HS-5 (cell line): Measurements from ENCODE around the gene MORN1.
"Not testable (repeated sequence)": the region's sequence is repeated elsewhere in the genome, so short reads cannot be mapped to it uniquely, and the experiment has no call there.

ENCODE experiments used
- DNase-seq: peaks from one replicate; pipeline ENCODE4 v3.0.0-alpha.2; 2012; ENCODE audit warnings: low read depth

Gene MORN1

DNA sequence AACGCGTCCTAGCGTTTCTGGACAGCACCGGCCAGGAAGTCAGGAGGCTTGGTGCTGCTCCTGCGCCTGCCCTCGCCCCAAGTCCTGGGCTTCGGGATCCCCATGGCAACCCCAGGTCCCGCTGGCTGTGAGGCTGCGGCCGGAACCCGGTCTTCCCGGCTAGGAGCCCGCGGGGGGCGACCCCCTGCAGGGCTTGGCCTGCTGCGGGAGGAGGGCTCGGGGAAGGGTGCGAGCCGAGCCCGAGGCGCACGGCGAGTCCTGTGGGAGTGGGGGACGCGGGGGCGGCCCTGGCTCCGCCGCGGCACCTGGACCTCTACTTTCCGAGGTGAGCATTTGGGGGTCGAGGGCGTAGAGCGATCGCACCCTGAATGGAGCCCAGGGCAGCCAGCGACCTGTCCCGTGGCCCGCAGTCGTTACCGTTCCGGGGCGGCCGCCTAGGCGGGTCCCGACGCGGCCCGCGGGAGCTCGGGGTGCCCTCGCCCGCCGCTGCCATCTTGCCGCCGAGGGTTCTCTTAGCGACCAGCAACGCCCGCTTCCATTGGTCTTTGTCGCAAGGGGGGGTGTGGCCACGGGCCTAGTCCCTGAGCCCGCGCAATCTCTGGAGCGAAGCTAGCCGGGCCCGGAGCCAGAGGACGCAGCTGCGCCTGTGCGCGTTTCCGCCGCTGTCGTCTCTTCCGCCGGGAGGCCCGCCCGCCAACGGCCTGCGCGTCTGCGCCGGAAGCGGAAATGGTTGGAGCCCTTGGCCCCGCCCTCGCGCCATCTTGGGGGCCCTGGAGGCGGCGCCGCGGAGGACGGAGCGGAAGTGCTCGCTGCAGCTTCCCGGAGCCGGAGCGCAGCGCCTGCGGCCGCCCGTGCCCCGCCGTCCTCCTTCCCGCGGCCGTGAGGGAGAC lies at the start of gene MORN1, which contains the start of gene RER1:
MORN1 (minus strand) TSS at position 514 of the 890 bp plus-strand sequence; CDS start at position 493, 21 bp downstream.
RER1 (plus strand) TSS at position 801 of the 890 bp plus-strand sequence. CDS start 3,950 bp downstream, outside the sequence.
- peak; percentile 89 for DNase-seq

DNA sequence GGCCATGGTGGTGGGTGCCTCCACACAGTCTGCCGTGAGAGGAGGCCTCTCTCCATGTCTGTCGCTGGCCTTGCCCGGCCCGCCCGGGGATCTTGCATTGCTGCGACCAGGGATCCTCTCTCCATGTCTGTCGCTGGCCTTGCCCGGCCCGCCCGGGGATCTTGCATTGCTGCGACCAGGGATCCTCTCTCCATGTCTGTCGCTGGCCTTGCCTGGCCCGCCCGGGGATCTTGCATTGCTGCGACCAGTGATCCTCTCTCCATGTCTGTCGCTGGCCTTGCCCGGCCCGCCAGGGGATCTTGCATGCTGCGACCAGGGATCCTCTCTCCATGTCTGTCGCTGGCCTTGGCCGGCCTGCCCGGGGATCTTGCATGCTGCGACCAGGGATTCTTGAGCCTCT lies 49.0 kb upstream of the MORN1 start:
- not testable (repeated sequence) for DNase-seq

DNA sequence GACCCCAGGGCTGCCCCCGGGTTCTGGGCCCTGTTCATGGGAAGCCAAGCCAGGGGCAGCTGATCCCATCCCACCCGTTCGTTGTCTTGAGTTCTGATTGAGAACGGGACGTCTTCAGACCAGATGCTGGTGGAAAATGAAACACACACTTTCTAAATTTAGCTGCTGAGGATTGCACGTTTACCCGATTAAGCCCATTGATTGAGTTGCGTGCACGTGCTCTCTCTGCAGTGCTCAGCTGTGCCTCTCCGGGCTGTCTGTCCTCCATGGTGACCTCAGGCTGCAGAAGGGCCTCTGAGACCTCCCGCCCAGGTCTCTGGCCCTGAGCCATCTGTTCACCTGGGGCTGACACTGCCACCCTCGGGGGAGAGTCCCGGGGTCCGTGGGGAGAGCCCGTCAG lies 48.0 kb upstream of the MORN1 start:
- DNase-seq = no peak

DNA sequence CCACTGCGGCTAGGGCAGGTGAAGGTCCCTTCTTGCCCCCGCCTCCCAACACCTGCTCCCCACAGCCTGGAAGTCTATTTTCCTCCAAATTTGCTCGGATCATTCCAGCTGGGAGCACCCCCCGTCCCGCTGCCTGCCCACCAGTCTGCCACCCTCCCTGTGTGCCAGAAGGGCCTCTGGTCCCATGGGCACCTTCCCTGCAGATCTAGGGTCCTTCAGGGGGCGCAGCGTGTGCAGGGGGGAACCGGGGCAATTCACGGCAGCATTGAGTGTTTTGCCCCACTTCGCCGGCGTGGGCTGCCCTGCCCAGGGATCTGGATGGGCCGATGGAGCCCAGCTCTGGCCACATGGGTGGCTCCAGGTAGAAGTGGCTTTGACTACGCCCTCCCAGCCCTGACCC lies 47.3 kb upstream of the MORN1 start:
- no peak for DNase-seq

- DNase-seq = no peak
Observed at GRCh38 chr1:2438038-2438437, 46.7 kb upstream of the MORN1 start.

DNA sequence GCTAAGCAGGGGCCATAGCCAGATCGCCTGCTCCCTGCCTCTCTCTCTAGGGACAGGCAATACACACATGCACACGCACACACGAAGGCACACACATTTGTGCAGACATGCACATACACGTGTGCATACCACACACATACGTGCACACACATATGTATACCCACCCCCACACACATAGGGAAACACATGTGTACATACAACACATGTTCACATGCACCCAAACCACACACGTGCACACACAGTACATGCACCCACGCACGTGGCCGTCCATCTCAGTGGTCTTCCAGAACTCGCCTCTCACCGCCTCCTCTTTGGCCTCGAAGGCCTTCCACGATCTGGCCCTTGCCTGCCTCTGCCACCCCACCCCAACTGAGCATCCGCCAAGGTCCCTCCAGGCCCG lies 46.3 kb upstream of the MORN1 start:
- no peak for DNase-seq

- DNase-seq = no peak
Observed at GRCh38 chr1:2436876-2437275, 45.5 kb upstream of the MORN1 start.

GRCh38 chr1:2435746-2436355 lies 44.5 kb upstream of the MORN1 start:
- no peak for DNase-seq

GRCh38 chr1:2435091-2435490 lies 43.7 kb upstream of the MORN1 start:
- DNase-seq = no peak

- DNase-seq = no peak
Observed at GRCh38 chr1:2433936-2434655, 42.7 kb upstream of the MORN1 start.

DNA sequence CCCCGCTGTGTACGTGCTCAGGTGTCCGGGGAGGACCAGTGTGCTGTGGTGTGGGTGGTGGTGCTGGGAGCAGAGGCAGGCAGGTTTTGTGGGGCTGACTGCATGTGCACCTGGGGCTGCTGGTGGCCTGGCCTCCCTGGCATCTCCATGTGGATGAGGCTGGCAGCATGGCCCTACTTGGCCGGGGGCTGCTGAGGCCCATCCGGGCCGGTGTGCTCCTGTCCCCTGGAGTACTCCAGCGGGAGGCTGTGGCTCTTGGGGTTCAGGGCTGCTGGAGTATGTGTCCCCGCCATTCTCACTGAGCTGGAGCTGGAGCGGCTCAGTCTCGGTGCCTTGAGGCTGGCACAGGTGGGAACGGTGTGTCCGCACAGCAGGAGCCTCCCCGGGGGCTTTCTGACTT lies 41.8 kb upstream of the MORN1 start:
- DNase-seq = no peak

DNA sequence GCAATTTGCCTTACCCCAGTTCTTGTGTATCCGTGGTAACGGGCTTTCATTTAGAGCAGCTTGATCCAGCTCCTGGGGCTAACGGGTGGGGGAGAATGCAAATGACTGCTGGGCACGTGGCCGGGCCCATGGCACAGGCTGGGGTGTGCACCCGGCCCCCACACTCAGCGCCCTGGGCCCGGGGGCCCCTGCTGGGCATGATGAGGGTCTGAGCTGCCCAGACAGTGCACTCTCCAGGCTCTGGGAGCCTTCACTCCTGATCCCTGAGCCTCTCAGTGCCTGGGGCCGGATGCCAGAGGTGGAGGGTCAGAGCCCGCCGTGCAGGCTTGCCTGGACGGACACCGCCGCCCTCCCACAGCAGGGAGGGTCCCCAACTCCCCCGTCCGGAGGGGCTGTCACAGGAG lies 41.1 kb upstream of the MORN1 start:
- no peak for DNase-seq

DNA sequence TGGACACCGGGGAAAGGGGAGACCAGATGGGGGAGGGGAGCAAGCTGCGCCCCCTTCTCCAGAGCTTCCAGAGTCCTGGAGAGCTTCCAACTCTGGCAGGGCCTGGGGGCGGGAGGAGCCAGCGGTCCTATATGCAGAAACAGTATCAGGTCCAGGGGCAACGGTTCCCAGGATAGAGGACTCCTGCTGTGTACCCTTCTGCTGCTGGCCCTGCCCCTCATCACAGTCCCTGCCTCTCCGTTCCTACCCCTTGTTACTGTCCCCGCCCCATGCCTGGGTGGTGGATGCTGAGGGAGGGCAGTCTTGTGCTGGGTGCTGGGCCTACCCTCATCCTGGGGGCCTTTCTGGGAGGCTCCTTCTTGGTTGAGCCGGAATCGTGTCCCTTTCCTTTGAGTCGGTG lies 40.2 kb upstream of the MORN1 start:
- DNase-seq = no peak

- DNase-seq = no peak
Observed at GRCh38 chr1:2431103-2431502, 39.7 kb upstream of the MORN1 start.

DNA sequence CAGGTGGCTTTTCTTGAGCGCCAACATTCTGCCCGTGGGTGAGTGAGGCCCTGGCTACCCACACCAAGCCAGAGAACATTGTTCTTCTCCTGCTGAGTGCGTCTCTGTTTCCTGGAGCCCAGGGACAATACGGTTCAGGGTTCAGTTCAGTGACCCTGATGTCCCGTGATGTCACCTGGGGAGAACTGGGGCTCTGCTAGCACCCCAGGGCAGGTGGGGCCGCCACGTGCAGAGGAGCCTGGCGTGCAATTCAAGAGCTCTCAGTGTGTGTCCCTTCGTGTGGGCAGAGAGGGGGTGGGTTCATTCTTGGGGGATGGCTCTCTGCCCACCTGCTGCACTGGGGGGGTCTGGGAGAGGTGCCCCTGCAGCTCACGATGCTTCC lies 39.2 kb upstream of the MORN1 start:
- DNase-seq = no peak

DNA sequence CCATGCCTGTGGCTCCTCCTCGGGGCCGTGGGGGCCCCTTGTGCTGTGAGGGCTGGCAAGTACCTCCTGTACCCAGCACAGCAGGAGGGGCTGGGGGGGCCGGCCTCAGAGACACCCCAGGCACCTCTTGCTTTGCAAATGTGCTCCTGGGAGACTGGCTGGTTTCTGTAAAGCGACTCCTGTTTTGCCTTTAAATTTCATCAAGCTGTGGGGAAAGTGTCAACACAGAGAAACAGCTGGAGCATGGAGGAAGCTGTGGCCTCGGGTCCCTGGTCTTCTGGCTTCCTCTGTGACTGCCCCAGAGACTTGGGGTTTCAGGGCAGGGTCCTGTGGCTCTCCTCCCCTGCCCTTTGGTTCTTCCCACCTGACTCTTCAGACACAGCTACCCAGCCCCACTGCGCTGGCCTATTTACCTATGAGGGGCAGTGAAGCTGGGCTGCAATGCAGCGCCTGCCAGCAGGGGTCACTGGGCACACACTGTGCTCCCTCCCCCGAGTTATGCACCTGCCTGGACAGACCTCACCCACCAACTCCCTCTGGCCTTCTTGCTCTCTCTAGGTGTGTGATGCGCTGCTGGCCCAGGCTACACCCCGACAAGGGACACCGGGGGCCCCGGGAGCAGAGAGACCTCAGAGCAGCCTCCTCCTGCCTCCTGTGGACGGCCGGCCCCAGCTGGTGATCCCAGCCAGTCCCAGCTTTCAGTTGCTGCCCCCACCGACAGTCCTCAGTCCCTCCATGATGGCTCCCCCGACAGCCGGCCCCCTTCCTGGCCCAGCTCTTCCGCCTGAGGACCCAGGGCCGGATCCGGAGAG lies 38.6 kb upstream of the MORN1 start:
- no peak for DNase-seq

DNA sequence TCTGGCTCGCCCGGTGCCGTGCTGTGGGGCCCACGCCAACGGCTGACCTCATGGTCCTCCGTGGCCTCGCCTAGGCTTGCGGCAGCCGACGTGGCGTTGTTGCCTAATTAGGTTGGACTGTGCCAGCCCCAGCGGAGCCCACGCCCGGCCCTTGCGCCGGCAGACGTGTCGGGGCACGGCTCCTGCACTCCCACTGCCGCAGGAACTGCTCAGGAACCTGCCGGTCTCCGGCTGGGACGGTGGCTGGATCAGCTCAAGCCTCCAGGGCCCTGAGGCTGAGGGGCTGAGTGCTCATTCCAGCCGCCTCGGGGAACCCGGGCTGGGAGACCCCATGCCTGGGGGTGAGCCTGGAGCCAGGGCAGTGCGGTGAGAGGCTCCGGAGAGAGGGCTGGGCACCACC lies 37.1 kb upstream of the MORN1 start:
- no peak for DNase-seq

DNA sequence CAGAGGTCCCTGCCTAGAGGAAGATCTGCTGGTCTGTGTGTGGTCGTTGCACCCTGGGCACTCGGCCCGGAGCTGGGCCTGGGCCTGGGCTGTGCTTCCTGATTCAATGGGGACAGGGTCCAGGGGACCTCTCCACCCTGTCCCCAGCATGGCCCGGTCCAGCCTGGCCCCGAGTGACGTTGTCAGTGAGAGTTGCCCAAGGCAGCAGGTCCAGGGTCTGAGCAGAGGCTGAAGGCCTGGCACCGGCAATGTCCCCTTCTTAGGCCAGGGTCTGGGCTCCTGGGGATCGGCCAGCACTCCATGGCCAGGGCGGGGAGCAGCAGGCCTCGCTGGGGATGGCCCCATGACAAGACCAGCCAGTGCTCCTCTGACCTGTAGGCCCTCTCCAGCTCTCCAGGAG lies 36.6 kb upstream of the MORN1 start:
- no peak for DNase-seq

DNA sequence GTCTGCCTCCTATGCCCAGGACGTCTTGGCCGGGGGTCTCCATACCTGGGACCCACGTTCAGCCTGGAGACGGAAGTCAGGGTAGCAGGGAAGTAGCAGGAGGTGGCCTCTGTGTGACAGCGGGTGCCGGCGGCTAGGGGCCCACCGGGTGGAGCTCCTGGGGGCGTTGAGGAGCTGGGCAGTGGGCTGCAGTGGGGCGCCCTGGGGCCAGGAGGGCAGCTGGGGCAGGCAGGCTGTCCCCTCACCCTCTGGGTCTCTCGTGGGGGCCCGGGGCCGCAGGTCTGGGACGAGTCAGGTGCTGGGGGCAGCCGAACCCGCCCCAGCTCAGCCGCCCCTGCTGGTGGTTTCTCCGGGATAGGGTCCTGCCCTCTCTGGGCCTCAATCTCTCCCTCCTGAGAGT lies 35.7 kb upstream of the MORN1 start:
- no peak for DNase-seq

- no peak for DNase-seq
Observed at GRCh38 chr1:2426540-2426939, 35.2 kb upstream of the MORN1 start.

DNA sequence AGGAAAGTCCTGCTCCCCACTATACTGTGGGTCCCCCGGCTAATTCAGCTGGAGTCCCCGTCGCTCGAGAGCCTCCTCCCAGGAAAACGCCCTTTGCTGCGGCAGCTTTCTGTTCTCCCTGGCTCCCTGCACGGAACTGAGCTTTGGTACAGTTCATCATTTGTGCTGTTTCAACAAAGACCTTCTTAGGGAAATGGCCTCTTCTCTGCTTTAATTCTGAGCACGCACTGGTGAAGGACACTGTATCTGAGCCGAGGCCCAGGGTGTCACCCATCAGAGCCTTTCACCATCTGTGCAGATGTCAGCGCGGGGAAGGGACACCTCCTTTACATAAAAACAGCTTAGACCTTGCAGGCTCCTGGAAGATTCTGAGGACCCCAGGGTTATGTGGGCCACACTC lies 34.5 kb upstream of the MORN1 start:
- DNase-seq = no peak

DNA sequence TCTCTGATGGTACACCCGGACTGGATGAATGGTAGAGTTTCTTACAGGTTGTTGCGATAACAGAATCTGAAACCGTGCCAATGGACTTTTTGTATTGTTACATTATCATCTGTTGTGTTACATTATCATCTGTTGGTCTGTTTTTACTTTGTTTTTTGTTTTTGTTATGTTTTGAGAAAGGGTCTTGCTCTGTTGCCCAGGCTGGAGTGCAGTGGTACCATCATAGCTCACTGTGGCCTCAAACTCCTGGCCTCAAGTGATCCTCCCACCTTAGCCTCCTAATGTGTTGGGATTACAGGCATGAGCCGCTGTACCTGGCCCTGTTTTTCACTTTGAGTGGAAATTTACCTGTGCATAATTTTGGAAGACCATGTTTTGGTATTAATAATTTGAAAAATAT lies 31.2 kb upstream of the MORN1 start:
- DNase-seq = no peak
